Stomach (tissue), 9 donors: ENCODE results near the gene SNCB. TPM values are rescaled to one million over a fixed set of nuclear protein-coding genes. Genes with fewer than 3 reads are reported as not detected.

Experiments used
- DNase-seq, 2 donors: peaks; one replicate each; pipeline versions ENCODE4 v3.0.0 to v3.0.0-alpha.2; 2013 to 2019
- H3K27ac ChIP-seq, 5 donors: fragments of 200-600 bp in 4 of 5; sonication (generic) in 4 of 5; one replicate each; pipeline ENCODE4 v1.5.1; 2013 to 2019; ENCODE audit warnings: mild to moderate bottlenecking in 1 of 5, moderate library complexity in 1 of 5
- H3K27me3 ChIP-seq, 3 donors: fragments of 200-600 bp; sonication (generic); one replicate each; pipeline ENCODE4 v1.5.1; 2017 to 2019; ENCODE audit warnings: mixed run types in 1 of 3
- H3K36me3 ChIP-seq, 4 donors: fragments of 200-600 bp; sonication (generic); 1 replicate in 3 of 4; 2 replicates in 1 of 4; pipeline ENCODE4 v1.5.1; 2016 to 2019
- H3K4me1 ChIP-seq, 4 donors: fragments of 200-600 bp; sonication (generic); one replicate each; pipeline ENCODE4 v1.5.1; 2016 to 2019
- H3K4me3 ChIP-seq, 4 donors: fragments of 200-600 bp; sonication (generic) in 3 of 4; one replicate each; pipeline ENCODE4 v1.5.1; 2016 to 2019; ENCODE audit warnings: mild to moderate bottlenecking in 1 of 4
- H3K9me3 ChIP-seq, 4 donors: fragments of 200-600 bp; sonication (generic); one replicate each; pipeline ENCODE4 v1.5.1; 2016 to 2019
- EP300 ChIP-seq: sonication (generic); formaldehyde crosslinking; IDR thresholded peaks from one replicate; pipeline ENCODE4 v1.6.1; 2017; ENCODE audit warnings: antibody characterized with exemption
- POLR2A ChIP-seq, 4 donors: fragments of 450-650 bp; IDR thresholded peaks; one replicate each; pipeline ENCODE4 v1.6.1; 2016; ENCODE audit warnings: antibody characterized with exemption in 4 of 4, control low read depth in 2 of 4, mild to moderate bottlenecking in 1 of 4, moderate library complexity in 1 of 4
- POLR2AphosphoS5 ChIP-seq, 3 donors: sonication (generic); formaldehyde crosslinking; IDR thresholded peaks; one replicate each; pipeline ENCODE4 v1.6.1; 2016; ENCODE audit warnings: antibody characterized with exemption in 3 of 3
- WGBS, 5 donors: extraction: QIAGEN DNeasy Blood & Tissue Kit in 3 of 5; methylation state at CpG; one replicate each; pipeline versions ENCODE4 v1.1.5 to v1.1.7; 2013 to 2018; 5-methylcytosine and 5-hydroxymethylcytosine counted together
- intact Hi-C: fragments of 100-400 bp; cut with DNase I; formaldehyde crosslinking; loops from one replicate; pipeline ENCODE4 v1.15.1; 2023; ENCODE audit warnings: low total_unique reads
- polyA plus RNA-seq, 3 donors: library from polyadenylated mRNA; stranded (reverse); fragments of 200-250 nt; gene quantifications; one replicate each; pipeline ENCODE4 v1.2.3, GENCODE V29; 2013
- total RNA-seq, 5 donors: library from RNA; depleted of rRNA; stranded (reverse); fragments of >200 nt; gene quantifications; one replicate each; pipeline versions ENCODE4 v1.1.0 to v1.2.3, GENCODE V29; 2014 to 2016
- TF ChIP-seq, protein P1 (sequence below), 7 experiments: fragments of 450-650 bp in 4 of 7; fragments of 200-600 bp in 3 of 7; sonication (generic) in 3 of 7; IDR thresholded peaks; one replicate each; pipeline ENCODE4 v1.5.1; 2016 to 2019; ENCODE audit warnings: antibody characterized with exemption in 7 of 7, control low read depth in 2 of 7, mild to moderate bottlenecking in 1 of 7
- donor health status: healthy with polysubstance abuse.
- donor health status: Bipolar disorder and iron deficiency.
- donor health status: healthy.

SNCB gene
- total and polyA plus RNA-seq, 8 donors = not detected

DNA sequence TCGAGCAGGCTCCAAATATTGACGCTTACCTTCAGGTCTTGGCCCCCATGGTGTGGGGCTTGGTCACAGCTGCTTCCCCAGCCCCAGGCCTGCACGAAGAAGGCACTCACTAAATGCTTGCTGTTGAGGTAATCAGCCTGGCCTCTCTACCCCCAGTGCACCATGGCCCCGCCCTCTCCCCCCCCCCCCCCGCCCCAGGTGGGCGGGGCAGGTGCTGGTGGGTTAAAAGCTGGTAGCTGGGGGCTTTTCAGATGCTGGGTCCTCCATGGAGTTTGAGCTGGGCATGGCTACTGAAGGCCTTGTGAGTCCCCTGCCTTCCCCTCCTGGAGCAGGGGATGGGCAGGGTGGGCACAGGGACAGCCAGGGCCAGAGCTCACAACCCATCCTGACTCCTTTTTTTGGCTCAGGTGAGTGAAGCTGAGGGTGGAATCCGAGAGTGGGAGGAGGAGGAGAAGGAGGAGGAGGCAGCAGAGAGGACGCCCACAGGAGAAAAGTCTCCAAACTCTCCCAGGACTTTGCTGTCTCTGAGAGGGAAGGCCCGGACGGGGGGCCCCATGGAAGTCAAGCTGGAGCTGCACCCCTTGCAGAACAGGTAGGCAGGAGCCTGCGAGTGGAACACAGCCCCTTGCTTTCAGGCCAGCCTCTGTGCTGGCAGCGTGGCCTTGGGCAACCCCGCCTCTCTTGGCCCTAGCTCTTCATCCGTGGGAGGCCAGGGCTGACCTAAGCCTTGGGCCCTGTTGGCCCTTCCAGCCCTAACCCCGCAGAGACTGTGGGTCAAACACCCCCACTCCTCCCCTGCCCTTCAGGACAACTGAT lies 12.5 kb upstream of the SNCB start:
- H3K4me1 ChIP-seq = peaks cover 2 to 12% (median 10%) of the 10 kb centered on the region in 4 donors
- TF ChIP-seq POLR2A (IDR thresholded peaks at IDR 0.05) = no peak
- TF ChIP-seq EP300 = no peak
- no peak for TF ChIP-seq POLR2AphosphoS5 (IDR thresholded peaks at IDR 0.05)
- TF ChIP-seq, protein P1, sequence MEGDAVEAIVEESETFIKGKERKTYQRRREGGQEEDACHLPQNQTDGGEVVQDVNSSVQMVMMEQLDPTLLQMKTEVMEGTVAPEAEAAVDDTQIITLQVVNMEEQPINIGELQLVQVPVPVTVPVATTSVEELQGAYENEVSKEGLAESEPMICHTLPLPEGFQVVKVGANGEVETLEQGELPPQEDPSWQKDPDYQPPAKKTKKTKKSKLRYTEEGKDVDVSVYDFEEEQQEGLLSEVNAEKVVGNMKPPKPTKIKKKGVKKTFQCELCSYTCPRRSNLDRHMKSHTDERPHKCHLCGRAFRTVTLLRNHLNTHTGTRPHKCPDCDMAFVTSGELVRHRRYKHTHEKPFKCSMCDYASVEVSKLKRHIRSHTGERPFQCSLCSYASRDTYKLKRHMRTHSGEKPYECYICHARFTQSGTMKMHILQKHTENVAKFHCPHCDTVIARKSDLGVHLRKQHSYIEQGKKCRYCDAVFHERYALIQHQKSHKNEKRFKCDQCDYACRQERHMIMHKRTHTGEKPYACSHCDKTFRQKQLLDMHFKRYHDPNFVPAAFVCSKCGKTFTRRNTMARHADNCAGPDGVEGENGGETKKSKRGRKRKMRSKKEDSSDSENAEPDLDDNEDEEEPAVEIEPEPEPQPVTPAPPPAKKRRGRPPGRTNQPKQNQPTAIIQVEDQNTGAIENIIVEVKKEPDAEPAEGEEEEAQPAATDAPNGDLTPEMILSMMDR (IDR thresholded peaks at IDR 0.05) = no peak
- intact Hi-C loops = no loop called here
- no peaks in the 10 kb centered on the region for H3K9me3 ChIP-seq
- DNase-seq = no peak
- no peak overlapping the region for H3K27ac ChIP-seq
- H3K4me3 ChIP-seq = no peak overlapping the region
- 47 to 63% (median 53%) methylated on average over 8 to 15 of the region's 15 CpGs for WGBS, 5 donors
- no peaks in the 10 kb centered on the region for H3K36me3 ChIP-seq
- H3K27me3 ChIP-seq = no peaks in the 10 kb centered on the region

DNA sequence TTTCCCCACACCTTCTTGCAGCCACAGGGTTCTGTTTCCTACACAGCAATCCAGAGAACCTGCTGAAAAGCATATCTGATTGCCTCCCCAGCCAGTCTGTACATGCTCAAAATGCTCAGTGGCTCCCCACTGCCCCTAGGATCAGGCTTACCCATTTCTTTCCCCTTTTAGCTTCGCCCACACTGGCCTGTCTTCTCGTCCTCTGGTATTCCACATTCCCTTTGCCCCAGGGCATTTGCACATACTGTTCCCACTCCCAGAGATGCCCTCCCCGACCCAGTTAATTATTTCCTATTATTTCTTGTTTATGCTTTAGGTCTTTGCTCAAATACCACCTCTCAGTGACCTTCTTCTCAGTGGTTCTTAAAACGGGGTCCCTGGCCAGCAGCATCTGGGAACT lies 10.3 kb upstream of the SNCB start:
- H3K27me3 ChIP-seq = peaks cover 0 to 16% (median 0%) of the 10 kb centered on the region in 3 donors
- no peaks in the 10 kb centered on the region for H3K4me1 ChIP-seq
- 62 to 70% (median 69%) methylated on average over 4 of the region's 4 CpGs for WGBS, 5 donors
- no peaks in the 10 kb centered on the region for H3K36me3 ChIP-seq
- intact Hi-C loops = no loop called here
- H3K4me3 ChIP-seq = no peak overlapping the region
- TF ChIP-seq POLR2A (IDR thresholded peaks at IDR 0.05) (no peak), EP300 (no peak), POLR2AphosphoS5 (IDR thresholded peaks at IDR 0.05) (no peak)
- TF ChIP-seq, protein P1 (IDR thresholded peaks at IDR 0.05) = no peak
- no peak for DNase-seq
- no peaks in the 10 kb centered on the region for H3K9me3 ChIP-seq
- H3K27ac ChIP-seq = no peak overlapping the region

DNA sequence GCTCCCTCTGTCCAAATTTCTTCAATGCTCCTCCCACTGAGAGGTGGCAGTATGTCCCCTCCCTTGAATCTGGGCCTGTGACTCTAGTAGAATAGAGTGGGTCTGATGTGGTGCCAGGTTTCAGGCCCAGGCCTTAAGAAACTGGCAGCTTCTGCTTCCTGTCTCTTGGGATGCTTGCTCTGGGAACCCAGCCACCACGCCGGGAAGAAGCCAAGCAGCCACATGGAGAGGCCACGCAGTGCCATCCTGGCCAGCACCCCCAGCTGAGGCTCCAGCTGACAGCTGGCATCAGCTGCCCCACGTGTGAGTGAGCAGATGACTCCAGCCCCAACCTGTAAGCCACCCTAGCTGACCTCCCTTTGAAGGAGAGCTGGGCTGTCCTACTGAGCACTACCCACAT lies 9.6 kb upstream of the SNCB start:
- TF ChIP-seq EP300 (no peak), POLR2A (IDR thresholded peaks at IDR 0.05) (no peak), POLR2AphosphoS5 (IDR thresholded peaks at IDR 0.05) (no peak)
- TF ChIP-seq, protein P1 (IDR thresholded peaks at IDR 0.05) = no peak
- H3K9me3 ChIP-seq = no peaks in the 10 kb centered on the region
- H3K27ac ChIP-seq = no peak overlapping the region
- no peak for DNase-seq
- H3K27me3 ChIP-seq = peaks cover 0 to 22% (median 6%) of the 10 kb centered on the region in 3 donors
- H3K36me3 ChIP-seq = no peaks in the 10 kb centered on the region
- intact Hi-C loops = no loop called here
- WGBS, 5 donors = 47 to 65% (median 56%) methylated on average over 4 of the region's 4 CpGs
- no peaks in the 10 kb centered on the region for H3K4me1 ChIP-seq
- no peak overlapping the region for H3K4me3 ChIP-seq

DNA sequence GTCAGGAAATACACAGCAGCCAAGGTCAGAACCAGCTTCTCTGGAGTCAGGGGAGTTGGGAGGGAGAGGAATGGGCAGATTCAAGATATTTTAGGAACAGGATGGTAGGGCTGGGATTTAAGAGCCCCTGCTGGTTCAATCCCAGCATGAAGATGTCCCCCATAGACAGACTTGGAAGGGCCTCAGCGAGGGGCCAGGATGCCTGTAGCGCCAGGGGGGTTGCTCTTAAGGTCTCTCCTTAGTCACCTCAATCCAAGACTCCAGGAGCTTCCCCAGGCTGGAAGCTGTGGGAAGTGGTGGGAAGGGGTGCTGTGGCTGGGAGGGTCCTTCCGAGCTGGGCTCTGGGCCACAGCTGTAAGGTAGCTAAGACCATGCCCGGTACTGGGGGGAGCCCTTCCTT lies 8.9 kb upstream of the SNCB start:
- no peaks in the 10 kb centered on the region for H3K9me3 ChIP-seq
- no peaks in the 10 kb centered on the region for H3K4me1 ChIP-seq
- no peak overlapping the region for H3K27ac ChIP-seq
- H3K27me3 ChIP-seq = peaks cover 0 to 27% (median 10%) of the 10 kb centered on the region in 3 donors
- no peak for DNase-seq
- TF ChIP-seq POLR2AphosphoS5 (IDR thresholded peaks at IDR 0.05) (no peak), POLR2A (IDR thresholded peaks at IDR 0.05) (no peak), EP300 (no peak)
- TF ChIP-seq, protein P1 (IDR thresholded peaks at IDR 0.05) = no peak
- no peaks in the 10 kb centered on the region for H3K36me3 ChIP-seq
- intact Hi-C loops = no loop called here
- WGBS, 5 donors = 42 to 76% (median 65%) methylated on average over 3 to 4 of the region's 4 CpGs
- no peak overlapping the region for H3K4me3 ChIP-seq
